SH-SY5Y (cell line): ENCODE data around the gene SEC22A.

Experiments
- GATA2 ChIP-seq: IDR thresholded peaks from 2 replicates; pipeline ENCODE4 v1.6.1; 2011; ENCODE audit warnings: mild to moderate bottlenecking, low read depth, low read length
- GATA3 ChIP-seq: IDR thresholded peaks from 2 replicates; pipeline ENCODE4 v1.6.1; 2011; ENCODE audit warnings: low read depth, mild to moderate bottlenecking, low read length, moderate library complexity

GRCh38 chr3:123281929-123282328 is 80.2 kb downstream of the SEC22A start:
- no peak for TF ChIP-seq GATA2
- no peak for TF ChIP-seq GATA3
